ENCODE measurements around the gene PLEKHG1.

Gene PLEKHG1

GRCh38 chr6:150589852-150590251 lies 9.8 kb upstream of the PLEKHG1 start:
- DNase-seq (ENCODE audit: low read depth in 2 of 2), result no peak

GRCh38 chr6:150590446-150590845 lies 9.2 kb upstream of the PLEKHG1 start:
- no peak for DNase-seq (ENCODE audit: low read depth in 2 of 2)

GRCh38 chr6:150592377-150592995 lies 7.2 kb upstream of the PLEKHG1 start:
- no peak for DNase-seq (ENCODE audit: low read depth in 2 of 2)

GRCh38 chr6:150593119-150593518 lies 6.6 kb upstream of the PLEKHG1 start:
- DNase-seq (ENCODE audit: low read depth in 2 of 2), result no peak

GRCh38 chr6:150596439-150596838 lies 3.2 kb upstream of the PLEKHG1 start:
- no peak for DNase-seq (ENCODE audit: low read depth in 2 of 2)

GRCh38 chr6:150598401-150598800 lies 1.3 kb upstream of the PLEKHG1 start:
- DNase-seq (ENCODE audit: low read depth in 2 of 2), result no peak

- no peak for DNase-seq (ENCODE audit: low read depth in 2 of 2)
Observed at GRCh38 chr6:150598858-150599198, 857 bp upstream of the PLEKHG1 start.

- DNase-seq (ENCODE audit: low read depth in 2 of 2), result no peak
Observed at GRCh38 chr6:150600010-150600300, 270 bp downstream of the PLEKHG1 start.

GRCh38 chr6:150600301-150601017 lies 774 bp downstream of the PLEKHG1 start:
- DNase-seq (ENCODE audit: low read depth in 2 of 2), result peak in 1 of 2 donors; percentile 14

- DNase-seq (ENCODE audit: low read depth in 2 of 2), result no peak
Observed at GRCh38 chr6:150601439-150601838, 1.8 kb downstream of the PLEKHG1 start.

GRCh38 chr6:150603176-150603575 lies 3.5 kb downstream of the PLEKHG1 start:
- no peak for DNase-seq (ENCODE audit: low read depth in 2 of 2)

- no peak for DNase-seq (ENCODE audit: low read depth in 2 of 2)
Observed at GRCh38 chr6:150604467-150604866, 4.8 kb downstream of the PLEKHG1 start.

GRCh38 chr6:150605333-150605732 lies 5.6 kb downstream of the PLEKHG1 start:
- no peak for DNase-seq (ENCODE audit: low read depth in 2 of 2)

GRCh38 chr6:150606168-150606591 lies 6.5 kb downstream of the PLEKHG1 start:
- no peak for DNase-seq (ENCODE audit: low read depth in 2 of 2)

GRCh38 chr6:150606647-150607328 lies 7.1 kb downstream of the PLEKHG1 start:
- no peak for DNase-seq (ENCODE audit: low read depth in 2 of 2)

GRCh38 chr6:150607329-150607650 lies 7.6 kb downstream of the PLEKHG1 start:
- DNase-seq (ENCODE audit: low read depth in 2 of 2), result no peak

GRCh38 chr6:150610584-150610983 lies 10.9 kb downstream of the PLEKHG1 start:
- no peak for DNase-seq (ENCODE audit: low read depth in 2 of 2)

GRCh38 chr6:150613269-150613668 lies 13.6 kb downstream of the PLEKHG1 start:
- no peak for DNase-seq (ENCODE audit: low read depth in 2 of 2)

- DNase-seq (ENCODE audit: low read depth in 2 of 2), result no peak
Observed at GRCh38 chr6:150615967-150616366, 16.3 kb downstream of the PLEKHG1 start.

- no peak for DNase-seq (ENCODE audit: low read depth in 2 of 2)
Observed at GRCh38 chr6:150616586-150616985, 16.9 kb downstream of the PLEKHG1 start.

- DNase-seq (ENCODE audit: low read depth in 2 of 2), result no peak
Observed at GRCh38 chr6:150617062-150617461, 17.4 kb downstream of the PLEKHG1 start.

- no peak for DNase-seq (ENCODE audit: low read depth in 2 of 2)
Observed at GRCh38 chr6:150617496-150618460, 18.1 kb downstream of the PLEKHG1 start.
